Measurements from ENCODE around the gene ZC2HC1B. TPM values are rescaled to one million over a fixed set of nuclear protein-coding genes. Genes with fewer than 3 reads are reported as not detected.

ZC2HC1B gene, protein sequence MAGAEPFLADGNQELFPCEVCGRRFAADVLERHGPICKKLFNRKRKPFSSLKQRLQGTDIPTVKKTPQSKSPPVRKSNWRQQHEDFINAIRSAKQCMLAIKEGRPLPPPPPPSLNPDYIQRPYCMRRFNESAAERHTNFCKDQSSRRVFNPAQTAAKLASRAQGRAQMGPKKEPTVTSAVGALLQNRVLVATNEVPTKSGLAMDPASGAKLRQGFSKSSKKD
- total RNA-seq (not detected), polyA plus RNA-seq (not detected)

DNA sequence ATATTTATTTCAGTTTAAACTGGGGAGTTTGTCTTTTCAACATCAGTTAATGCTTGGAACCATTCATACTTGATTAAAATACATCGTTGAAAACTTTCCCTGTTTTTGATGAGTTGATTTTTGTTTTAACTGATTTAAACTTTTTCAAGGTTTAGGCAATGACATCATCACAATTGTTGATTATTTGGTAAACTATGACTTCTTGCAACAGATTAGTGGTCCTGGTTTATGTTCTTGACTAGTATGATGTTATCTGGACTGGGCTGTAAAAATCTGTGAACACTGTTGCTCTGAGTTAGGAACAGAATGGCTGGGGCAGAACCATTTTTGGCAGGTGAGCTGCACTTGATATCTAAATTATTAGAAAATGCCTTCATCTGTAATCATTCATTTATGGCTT is at the start of gene ZC2HC1B:
ZC2HC1B (plus strand) TSS at position 241 of the 400 bp plus-strand sequence; CDS start at position 307, 66 bp downstream.
- Mint-ChIP-seq H3K27ac (peak within 1 kb of the TSS in 3 of 8 donors; percentile 12 to 58 (median 33)), H3K9me3 (no peaks in the 10 kb centered on the region), H3K36me3 (peaks cover 22 to 53% (median 33%) of the 10 kb centered on the region in 3 donors), H3K4me3 (no peak within 1 kb of the TSS), H3K4me1 (no peaks in the 10 kb centered on the region), H3K27me3 (no peaks in the 10 kb centered on the region)
- ChIA-PET POLR2A (no interaction called here), CTCF (no interaction called here)
- DNase-seq = no peak
- Histone ChIP-seq H3K9me3 (ENCODE audit: low read length) (no peaks in the 10 kb centered on the region), H3K4me1 (ENCODE audit: insufficient read depth, low read length) (no peaks in the 10 kb centered on the region), H3K4me3 (ENCODE audit: low read length) (no peak within 1 kb of the TSS), H3K27me3 (ENCODE audit: insufficient read depth, low read length, poor library complexity, severe bottlenecking) (no peaks in the 10 kb centered on the region), H3K36me3 (ENCODE audit: insufficient read depth, low read length) (peaks cover 39% of the 10 kb centered on the region), H3K27ac (ENCODE audit: low read depth, low read length) (no peak within 1 kb of the TSS)

DNA sequence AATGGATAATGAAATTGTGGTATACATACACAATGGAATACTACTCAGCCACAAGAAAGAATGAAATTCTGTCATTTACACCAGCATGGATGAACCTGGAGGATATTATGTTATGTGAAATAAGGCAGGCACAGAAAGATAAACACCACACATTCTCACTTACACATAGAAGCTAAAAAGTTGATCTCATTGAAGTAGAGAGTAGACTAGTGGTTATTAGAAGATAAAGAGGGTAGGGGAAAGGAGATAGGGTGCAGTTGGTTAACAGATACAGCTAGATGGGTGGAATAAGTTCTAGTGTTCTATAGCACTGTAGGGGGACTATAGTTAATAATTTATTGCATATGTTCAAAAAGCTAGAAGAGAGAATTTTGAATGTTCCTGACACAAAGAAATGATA is 46.7 kb upstream of the ZC2HC1B start:
- Mint-ChIP-seq H3K9me3 (no peaks in the 10 kb centered on the region), H3K4me3 (no peak overlapping the region), H3K27ac (peak overlapping the region in 2 of 8 donors; percentile 4 to 7), H3K4me1 (peaks cover 0 to 2% (median 0%) of the 10 kb centered on the region in 3 donors), H3K36me3 (peaks cover 0 to 11% (median 5%) of the 10 kb centered on the region in 3 donors), H3K27me3 (no peaks in the 10 kb centered on the region)
- POLR2A ChIA-PET = interaction anchor here (0.6 kb wide), 1 partner anchor 15 kb away, joined by 3 read pairs; no protein-coding TSS in a partner anchor
- Histone ChIP-seq H3K36me3 (ENCODE audit: insufficient read depth, low read length) (no peaks in the 10 kb centered on the region), H3K27me3 (ENCODE audit: insufficient read depth, low read length, poor library complexity, severe bottlenecking) (no peaks in the 10 kb centered on the region), H3K4me3 (ENCODE audit: low read length) (no peak overlapping the region), H3K4me1 (ENCODE audit: insufficient read depth, low read length) (no peaks in the 10 kb centered on the region), H3K9me3 (ENCODE audit: low read length) (no peaks in the 10 kb centered on the region), H3K27ac (ENCODE audit: low read depth, low read length) (no peak overlapping the region)
- no peak for DNase-seq
- CTCF ChIA-PET = interaction anchor here (1.3 kb wide), 1 partner anchor 10 kb away, joined by 3 read pairs; no protein-coding TSS in a partner anchor

DNA sequence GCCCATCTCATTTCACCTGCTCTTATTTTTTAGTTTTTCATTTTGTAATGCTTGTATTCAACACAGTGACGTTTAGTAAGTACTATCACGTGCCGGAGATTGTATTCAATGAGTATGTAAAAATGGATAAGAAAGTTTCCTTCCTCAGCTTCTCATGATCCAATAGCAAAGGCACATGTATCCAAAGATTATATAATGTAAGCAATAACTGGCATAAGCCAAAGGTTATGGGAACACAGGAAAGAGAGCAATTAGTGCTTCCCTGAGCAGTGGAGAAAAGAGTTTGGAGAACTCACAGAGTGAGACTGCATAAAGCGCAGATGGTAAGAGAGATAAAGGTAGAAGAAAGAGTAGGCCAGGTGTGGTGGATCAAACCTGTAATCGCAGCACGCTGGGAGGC is 42.9 kb upstream of the ZC2HC1B start:
- CTCF ChIA-PET = interaction anchor here (1.2 kb wide), 1 partner anchor 120 kb away, joined by 3 read pairs; no protein-coding TSS in a partner anchor
- peak overlapping the region in 3 of 8 donors; percentile 9 to 38 (median 31) for H3K27ac Mint-ChIP-seq
- peaks cover 0 to 2% (median 0%) of the 10 kb centered on the region in 3 donors for H3K4me1 Mint-ChIP-seq
- no peak for DNase-seq
- POLR2A ChIA-PET = no interaction called here
- H3K27ac ChIP-seq (ENCODE audit: low read depth, low read length) = no peak overlapping the region
- no peaks in the 10 kb centered on the region for H3K36me3 ChIP-seq (ENCODE audit: insufficient read depth, low read length)
- H3K9me3 Mint-ChIP-seq = no peaks in the 10 kb centered on the region
- no peaks in the 10 kb centered on the region for H3K27me3 Mint-ChIP-seq
- no peak overlapping the region for H3K4me3 ChIP-seq (ENCODE audit: low read length)
- no peak overlapping the region for H3K4me3 Mint-ChIP-seq
- peaks cover 0 to 20% (median 6%) of the 10 kb centered on the region in 3 donors for H3K36me3 Mint-ChIP-seq
- H3K27me3 ChIP-seq (ENCODE audit: insufficient read depth, low read length, poor library complexity, severe bottlenecking) = no peaks in the 10 kb centered on the region
- no peaks in the 10 kb centered on the region for H3K4me1 ChIP-seq (ENCODE audit: insufficient read depth, low read length)
- no peaks in the 10 kb centered on the region for H3K9me3 ChIP-seq (ENCODE audit: low read length)

DNA sequence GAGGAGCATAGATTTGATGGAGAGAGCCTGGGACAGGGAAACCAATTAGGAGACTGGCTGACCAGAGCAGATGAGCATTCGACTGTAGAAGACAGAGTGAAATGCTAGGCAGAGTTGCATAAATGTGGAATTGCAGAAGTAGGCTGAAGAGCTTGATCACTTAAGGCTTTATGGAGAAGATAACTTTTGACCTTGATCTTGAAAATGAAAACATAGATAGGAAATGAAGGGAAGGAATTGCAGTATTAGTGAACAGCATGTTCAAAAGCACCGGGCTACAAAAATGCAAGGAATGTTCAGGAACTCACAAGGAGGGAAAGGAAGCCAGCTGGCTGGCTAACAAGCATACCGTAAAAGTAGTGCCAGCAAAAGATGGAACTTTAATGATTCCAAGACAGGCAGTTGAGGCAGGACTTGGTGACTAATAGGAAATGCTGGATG is 41.7 kb upstream of the ZC2HC1B start:
- Histone ChIP-seq H3K27me3 (ENCODE audit: insufficient read depth, low read length, poor library complexity, severe bottlenecking) (no peaks in the 10 kb centered on the region), H3K27ac (ENCODE audit: low read depth, low read length) (no peak overlapping the region), H3K36me3 (ENCODE audit: insufficient read depth, low read length) (no peaks in the 10 kb centered on the region), H3K4me1 (ENCODE audit: insufficient read depth, low read length) (no peaks in the 10 kb centered on the region), H3K9me3 (ENCODE audit: low read length) (no peaks in the 10 kb centered on the region), H3K4me3 (ENCODE audit: low read length) (no peak overlapping the region)
- Mint-ChIP-seq H3K27me3 (no peaks in the 10 kb centered on the region), H3K9me3 (no peaks in the 10 kb centered on the region), H3K27ac (peak overlapping the region in 1 of 8 donors; percentile 11), H3K4me1 (peaks cover 0 to 2% (median 0%) of the 10 kb centered on the region in 3 donors), H3K36me3 (peaks cover 0 to 19% (median 3%) of the 10 kb centered on the region in 3 donors), H3K4me3 (no peak overlapping the region)
- ChIA-PET CTCF (no interaction called here), POLR2A (no interaction called here)
- DNase-seq = no peak

DNA sequence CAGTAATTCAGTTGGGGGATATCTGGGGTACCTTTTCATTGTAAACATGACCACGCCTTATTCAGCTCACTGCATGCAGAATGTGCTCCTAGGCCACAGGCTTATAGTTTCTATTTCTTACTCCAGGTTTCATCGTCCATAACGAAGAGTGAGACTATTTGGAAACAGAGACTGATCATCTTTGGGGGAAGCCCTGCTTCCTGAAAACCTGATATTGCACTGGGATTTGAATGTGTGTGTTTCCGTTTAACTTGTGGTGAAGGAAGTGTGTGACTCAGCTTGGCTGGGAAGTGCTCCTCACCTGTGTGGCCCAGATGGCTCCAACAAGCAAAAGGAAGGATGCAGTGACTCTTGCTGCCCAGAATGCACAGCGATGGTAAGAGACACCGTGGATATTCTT is 40.7 kb upstream of the ZC2HC1B start:
- Mint-ChIP-seq H3K27me3 (no peaks in the 10 kb centered on the region), H3K36me3 (peaks cover 0 to 21% (median 3%) of the 10 kb centered on the region in 3 donors), H3K4me3 (no peak overlapping the region), H3K9me3 (no peaks in the 10 kb centered on the region), H3K27ac (peak overlapping the region in 2 of 8 donors; percentile 0 to 7), H3K4me1 (peaks cover 0 to 2% (median 0%) of the 10 kb centered on the region in 3 donors)
- Histone ChIP-seq H3K4me1 (ENCODE audit: insufficient read depth, low read length) (no peaks in the 10 kb centered on the region), H3K4me3 (ENCODE audit: low read length) (no peak overlapping the region), H3K27ac (ENCODE audit: low read depth, low read length) (no peak overlapping the region), H3K36me3 (ENCODE audit: insufficient read depth, low read length) (no peaks in the 10 kb centered on the region), H3K27me3 (ENCODE audit: insufficient read depth, low read length, poor library complexity, severe bottlenecking) (no peaks in the 10 kb centered on the region), H3K9me3 (ENCODE audit: low read length) (no peaks in the 10 kb centered on the region)
- POLR2A ChIA-PET = no interaction called here
- CTCF ChIA-PET = no interaction called here
- DNase-seq = no peak

DNA sequence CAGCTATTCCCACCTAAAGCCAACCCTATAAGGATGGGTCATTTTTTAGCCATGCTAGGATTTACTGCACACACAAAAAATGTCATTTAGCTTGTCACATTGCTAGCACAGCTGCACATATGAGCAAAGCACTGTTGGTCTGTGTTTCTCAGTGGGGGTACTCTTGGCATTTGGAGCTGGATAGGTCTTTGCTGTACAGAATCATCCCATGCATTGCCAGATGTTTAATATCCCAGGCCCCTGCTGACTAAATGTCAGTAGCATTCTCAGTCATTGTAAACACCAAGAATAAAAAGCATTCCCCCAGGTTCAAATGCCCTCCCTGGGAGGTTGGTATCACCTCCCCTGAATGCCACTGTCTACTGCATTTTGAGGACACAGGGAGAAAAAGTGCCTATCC is 35.7 kb upstream of the ZC2HC1B start:
- Mint-ChIP-seq H3K4me3 (no peak overlapping the region), H3K9me3 (no peaks in the 10 kb centered on the region), H3K27ac (peak overlapping the region in 2 of 8 donors; percentile 26 to 35), H3K4me1 (no peaks in the 10 kb centered on the region), H3K36me3 (peaks cover 0 to 15% (median 5%) of the 10 kb centered on the region in 3 donors), H3K27me3 (no peaks in the 10 kb centered on the region)
- Histone ChIP-seq H3K4me3 (ENCODE audit: low read length) (no peak overlapping the region), H3K4me1 (ENCODE audit: insufficient read depth, low read length) (no peaks in the 10 kb centered on the region), H3K27ac (ENCODE audit: low read depth, low read length) (no peak overlapping the region), H3K27me3 (ENCODE audit: insufficient read depth, low read length, poor library complexity, severe bottlenecking) (no peaks in the 10 kb centered on the region), H3K9me3 (ENCODE audit: low read length) (no peaks in the 10 kb centered on the region), H3K36me3 (ENCODE audit: insufficient read depth, low read length) (no peaks in the 10 kb centered on the region)
- ChIA-PET POLR2A (no interaction called here), CTCF (interaction anchor here (0.6 to 1.2 kb wide), 2 partner anchors 10 to 423 kb away, joined by 3 read pairs; no protein-coding TSS in a partner anchor)
- DNase-seq = no peak

DNA sequence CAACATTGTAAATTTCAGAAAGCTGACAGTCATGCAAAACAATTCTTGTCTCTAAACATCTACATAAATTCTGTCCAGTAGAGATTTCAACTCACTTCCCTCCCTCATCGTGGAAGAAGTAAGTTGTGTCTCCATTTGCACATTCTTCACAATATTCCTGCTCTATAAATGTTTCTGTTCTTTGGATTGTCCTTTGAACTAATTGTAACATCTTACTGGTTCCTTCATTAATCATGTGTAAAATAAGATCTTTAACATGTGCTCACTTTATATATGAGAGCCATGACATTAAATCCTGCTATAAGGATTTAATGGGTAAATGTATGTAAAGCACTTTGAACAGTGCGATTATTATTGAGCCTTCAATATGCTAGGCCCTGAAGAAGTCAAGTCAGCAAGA is 28.1 kb upstream of the ZC2HC1B start:
- Mint-ChIP-seq H3K4me1 (peaks cover 0 to 1% (median 0%) of the 10 kb centered on the region in 3 donors), H3K27me3 (peaks cover 0 to 3% of the 10 kb centered on the region in 2 donors), H3K4me3 (peak overlapping the region in 1 of 7 donors; percentile 4), H3K9me3 (no peaks in the 10 kb centered on the region), H3K27ac (no peak overlapping the region), H3K36me3 (peaks cover 0 to 3% (median 0%) of the 10 kb centered on the region in 3 donors)
- H3K4me3 ChIP-seq (ENCODE audit: low read length) = no peak overlapping the region
- H3K4me1 ChIP-seq (ENCODE audit: insufficient read depth, low read length) = no peaks in the 10 kb centered on the region
- H3K9me3 ChIP-seq (ENCODE audit: low read length) = no peaks in the 10 kb centered on the region
- no peak overlapping the region for H3K27ac ChIP-seq (ENCODE audit: low read depth, low read length)
- no peaks in the 10 kb centered on the region for H3K36me3 ChIP-seq (ENCODE audit: insufficient read depth, low read length)
- DNase-seq = no peak
- CTCF ChIA-PET = interaction anchor here (1.2 kb wide), 1 partner anchor 10 kb away, joined by 5 read pairs; no protein-coding TSS in a partner anchor
- no peaks in the 10 kb centered on the region for H3K27me3 ChIP-seq (ENCODE audit: insufficient read depth, low read length, poor library complexity, severe bottlenecking)
- POLR2A ChIA-PET = interaction anchor here (0.7 kb wide), 1 partner anchor 219 kb away, joined by 6 read pairs; no protein-coding TSS in a partner anchor

DNA sequence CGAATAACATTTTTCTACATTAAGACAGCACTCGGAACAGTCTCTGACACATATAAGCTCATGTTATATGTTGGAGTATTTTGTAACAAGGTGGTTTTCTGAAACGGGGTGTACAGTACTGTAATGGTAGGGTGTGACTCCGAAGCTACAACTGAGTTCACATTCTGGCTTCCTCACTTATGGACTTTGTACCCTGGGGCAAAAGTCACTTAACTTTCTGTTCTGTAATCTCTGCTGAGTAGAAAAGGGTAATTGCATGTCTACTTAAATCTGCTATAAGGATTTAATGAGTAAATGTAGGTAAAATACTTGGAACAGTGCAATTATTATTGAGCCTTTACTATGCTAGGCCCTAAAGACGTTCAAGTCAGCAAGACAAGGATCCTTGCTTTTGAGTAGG is 25.9 kb upstream of the ZC2HC1B start:
- Mint-ChIP-seq H3K4me3 (peak overlapping the region in 1 of 7 donors; percentile 62), H3K36me3 (peaks cover 0 to 7% (median 0%) of the 10 kb centered on the region in 3 donors), H3K27me3 (peaks cover 0 to 3% of the 10 kb centered on the region in 2 donors), H3K27ac (peak overlapping the region in 1 of 8 donors; percentile 31), H3K9me3 (no peaks in the 10 kb centered on the region), H3K4me1 (peaks cover 6 to 8% (median 7%) of the 10 kb centered on the region in 3 donors)
- no peaks in the 10 kb centered on the region for H3K9me3 ChIP-seq (ENCODE audit: low read length)
- POLR2A ChIA-PET = no interaction called here
- H3K27ac ChIP-seq (ENCODE audit: low read depth, low read length) = no peak overlapping the region
- no peaks in the 10 kb centered on the region for H3K27me3 ChIP-seq (ENCODE audit: insufficient read depth, low read length, poor library complexity, severe bottlenecking)
- CTCF ChIA-PET = no interaction called here
- no peak overlapping the region for H3K4me3 ChIP-seq (ENCODE audit: low read length)
- DNase-seq = no peak
- peaks cover 5% of the 10 kb centered on the region for H3K4me1 ChIP-seq (ENCODE audit: insufficient read depth, low read length)
- H3K36me3 ChIP-seq (ENCODE audit: insufficient read depth, low read length) = no peaks in the 10 kb centered on the region
